Gastrocnemius medialis (tissue), 4 donors: ENCODE measurements around the gene PRIM2. TPM values are rescaled to one million over a fixed set of nuclear protein-coding genes. Genes with fewer than 3 reads are reported as not detected.
"Not testable (repeated sequence)": the region's sequence is repeated elsewhere in the genome, so short reads cannot be mapped to it uniquely, and the experiment has no call there.

Experiments used
- ATAC-seq, 2 donors: fragments of 150-250 bp; one replicate each; pipeline ENCODE4 v1.9.1; 2016
- DNase-seq, 2 donors: peaks; one replicate each; pipeline ENCODE4 v3.0.0-alpha.2; 2019
- H3K27ac ChIP-seq, 4 donors: fragments of 200-600 bp; sonication (generic); 1 replicate in 1 of 4; 2 replicates in 3 of 4; pipeline ENCODE4 v1.5.1; 2016 to 2018; ENCODE audit warnings: mild to moderate bottlenecking in 2 of 4, moderate library complexity in 1 of 4
- H3K27me3 ChIP-seq, 3 donors: fragments of 200-600 bp; sonication (generic) in 2 of 3; 1 replicate in 1 of 3; 2 replicates in 2 of 3; pipeline versions ENCODE4 v1.5.1 to v1.6.0; 2016 to 2019; ENCODE audit warnings: mild to moderate bottlenecking in 1 of 3, moderate library complexity in 1 of 3
- H3K36me3 ChIP-seq, 2 donors: fragments of 200-600 bp; sonication (generic) in 1 of 2; one replicate each; pipeline ENCODE4 v1.5.1; 2017 to 2018
- H3K4me1 ChIP-seq, 2 donors: fragments of 200-600 bp; sonication (generic) in 1 of 2; one replicate each; pipeline ENCODE4 v1.5.1; 2016 to 2017; ENCODE audit warnings: mild to moderate bottlenecking in 2 of 2
- H3K4me3 ChIP-seq, 4 donors: fragments of 200-600 bp; sonication (generic) in 3 of 4; 1 replicate in 1 of 4; 2 replicates in 3 of 4; pipeline ENCODE4 v1.5.1; 2016 to 2019; ENCODE audit warnings: mild to moderate bottlenecking in 2 of 4
- H3K9me3 ChIP-seq, 3 donors: fragments of 200-600 bp; sonication (generic) in 2 of 3; 1 replicate in 1 of 3; 2 replicates in 2 of 3; pipeline ENCODE4 v1.5.1; 2016 to 2019
- in situ Hi-C, 4 donors: fragments of 200-750 bp; cut with MboI; loops; one replicate each; pipeline versions ENCODE4 v1.15.0 to v1.8.0; 2017; ENCODE audit warnings: low sequenced_read_pairs in 4 of 4
- intact Hi-C: fragments of 100-400 bp; cut with DNase I; formaldehyde crosslinking; loops from one replicate; pipeline ENCODE4 v1.15.1; 2023; ENCODE audit warnings: low total_unique reads
- total RNA-seq, 4 donors: library from RNA; depleted of rRNA; stranded (reverse); fragments of >200 nt; gene quantifications; one replicate each; pipeline versions ENCODE4 v1.1.0 to v1.2.3, GENCODE V29; 2016

The PRIM2 gene
- total RNA-seq, 4 donors from 2014 or later, result 1.9 to 4.8 (median 3.8) TPM

GRCh38 chr6:57482471-57482870 is 165.0 kb downstream of the PRIM2 start:
- in situ Hi-C loops, H3K27ac ChIP-seq, ATAC-seq, H3K36me3 ChIP-seq, H3K27me3 ChIP-seq, H3K4me1 ChIP-seq, intact Hi-C loops, H3K4me3 ChIP-seq, H3K9me3 ChIP-seq, DNase-seq: not testable (repeated sequence)

GRCh38 chr6:57486494-57487081 is 169.2 kb downstream of the PRIM2 start:
- DNase-seq, H3K4me3 ChIP-seq, H3K9me3 ChIP-seq, H3K27me3 ChIP-seq, H3K27ac ChIP-seq, H3K36me3 ChIP-seq, ATAC-seq, in situ Hi-C loops, H3K4me1 ChIP-seq, intact Hi-C loops: not testable (repeated sequence)

- H3K4me3 ChIP-seq, H3K27me3 ChIP-seq, intact Hi-C loops, ATAC-seq, in situ Hi-C loops, H3K27ac ChIP-seq, H3K36me3 ChIP-seq, H3K4me1 ChIP-seq, H3K9me3 ChIP-seq, DNase-seq: not testable (repeated sequence)
Measured at GRCh38 chr6:57488551-57488950, 171.1 kb downstream of the PRIM2 start.

DNA sequence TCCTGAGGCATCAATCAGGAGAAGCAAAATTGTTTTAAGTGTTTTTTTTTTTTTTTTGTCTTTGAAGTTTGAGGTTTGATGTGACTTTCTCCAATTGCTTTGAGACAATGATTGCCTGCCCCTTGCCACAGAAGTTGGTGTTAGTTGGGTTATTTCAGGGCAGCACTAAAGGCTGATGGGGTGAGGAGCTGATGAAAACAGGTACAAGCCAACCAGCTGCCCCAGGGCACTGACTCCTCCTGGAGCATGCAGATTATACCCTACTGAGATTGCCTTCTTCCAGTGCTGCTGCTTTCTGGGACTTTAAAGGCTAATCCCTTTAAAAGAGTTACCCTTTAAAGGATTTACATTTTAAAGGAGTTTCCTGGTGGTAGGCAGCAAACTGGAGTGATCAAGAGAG is 172.5 kb downstream of the PRIM2 start:
- H3K4me1 ChIP-seq, DNase-seq, H3K9me3 ChIP-seq, intact Hi-C loops, in situ Hi-C loops, ATAC-seq, H3K27ac ChIP-seq, H3K27me3 ChIP-seq, H3K36me3 ChIP-seq, H3K4me3 ChIP-seq: not testable (repeated sequence)

DNA sequence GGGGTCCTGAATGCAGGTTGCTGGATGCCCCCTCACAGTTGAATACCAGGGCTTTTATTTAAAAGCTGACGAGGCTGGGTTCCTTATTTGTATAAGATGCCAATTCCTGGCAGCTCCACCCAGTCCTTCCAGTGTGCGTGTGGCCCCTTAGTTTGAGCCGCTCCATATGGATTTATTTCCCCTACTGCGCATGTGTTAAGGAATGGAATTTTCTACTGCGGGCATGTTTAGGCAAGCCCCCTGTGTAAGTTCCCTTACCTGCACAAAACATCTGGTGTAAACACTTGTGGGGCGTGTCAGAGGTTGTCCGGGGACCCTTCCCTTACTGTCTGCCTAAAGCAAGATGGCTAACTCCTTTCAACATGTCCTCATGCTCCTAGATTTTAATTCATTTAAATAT is 174.4 kb downstream of the PRIM2 start:
- intact Hi-C loops, ATAC-seq, H3K4me3 ChIP-seq, H3K4me1 ChIP-seq, H3K36me3 ChIP-seq, H3K27me3 ChIP-seq, DNase-seq, H3K27ac ChIP-seq, H3K9me3 ChIP-seq, in situ Hi-C loops: not testable (repeated sequence)

- in situ Hi-C loops, H3K4me3 ChIP-seq, DNase-seq: not testable (repeated sequence)
Measured at GRCh38 chr6:57496251-57496650, 178.8 kb downstream of the PRIM2 start.

GRCh38 chr6:57500368-57501021 is 183.1 kb downstream of the PRIM2 start:
- H3K27me3 ChIP-seq, H3K9me3 ChIP-seq, in situ Hi-C loops, H3K36me3 ChIP-seq, H3K4me3 ChIP-seq, intact Hi-C loops, H3K4me1 ChIP-seq, H3K27ac ChIP-seq, ATAC-seq, DNase-seq: not testable (repeated sequence)

More at GRCh38 chr6:57496251-57496650, 178.8 kb downstream of the PRIM2 start:
- H3K9me3 ChIP-seq, H3K27me3 ChIP-seq, H3K36me3 ChIP-seq, ATAC-seq, intact Hi-C loops, H3K4me1 ChIP-seq, H3K27ac ChIP-seq: not testable (repeated sequence)

DNA sequence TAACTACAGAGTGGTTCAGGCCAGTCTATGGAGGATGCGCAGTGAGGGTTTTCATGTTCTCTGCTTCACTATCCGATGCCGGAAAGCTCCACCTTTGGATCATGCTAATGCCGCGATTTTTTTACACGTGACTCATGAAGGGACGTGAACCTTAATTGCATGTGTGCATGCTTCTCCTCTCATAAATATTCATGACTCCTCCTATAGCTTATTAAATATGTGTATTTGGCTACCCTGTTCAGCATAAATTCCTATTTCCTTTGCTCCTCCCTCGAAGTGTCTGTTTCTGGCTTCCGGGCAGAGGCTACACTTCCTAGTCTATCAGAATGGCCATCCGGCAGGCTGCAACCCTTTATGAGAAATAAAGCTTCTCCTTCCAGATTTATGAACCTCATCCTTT is 185.0 kb downstream of the PRIM2 start:
- ATAC-seq, intact Hi-C loops, H3K27ac ChIP-seq, in situ Hi-C loops, H3K36me3 ChIP-seq, H3K4me3 ChIP-seq, DNase-seq, H3K4me1 ChIP-seq, H3K27me3 ChIP-seq, H3K9me3 ChIP-seq: not testable (repeated sequence)

GRCh38 chr6:57505251-57505650 is 187.8 kb downstream of the PRIM2 start:
- H3K4me3 ChIP-seq, H3K27ac ChIP-seq, intact Hi-C loops, in situ Hi-C loops, H3K27me3 ChIP-seq, DNase-seq, H3K4me1 ChIP-seq, ATAC-seq, H3K36me3 ChIP-seq, H3K9me3 ChIP-seq: not testable (repeated sequence)

- ATAC-seq, H3K27ac ChIP-seq, H3K27me3 ChIP-seq, H3K9me3 ChIP-seq, H3K4me1 ChIP-seq, H3K36me3 ChIP-seq, DNase-seq, intact Hi-C loops, H3K4me3 ChIP-seq, in situ Hi-C loops: not testable (repeated sequence)
Measured at GRCh38 chr6:57510390-57510789, 193.0 kb downstream of the PRIM2 start.

DNA sequence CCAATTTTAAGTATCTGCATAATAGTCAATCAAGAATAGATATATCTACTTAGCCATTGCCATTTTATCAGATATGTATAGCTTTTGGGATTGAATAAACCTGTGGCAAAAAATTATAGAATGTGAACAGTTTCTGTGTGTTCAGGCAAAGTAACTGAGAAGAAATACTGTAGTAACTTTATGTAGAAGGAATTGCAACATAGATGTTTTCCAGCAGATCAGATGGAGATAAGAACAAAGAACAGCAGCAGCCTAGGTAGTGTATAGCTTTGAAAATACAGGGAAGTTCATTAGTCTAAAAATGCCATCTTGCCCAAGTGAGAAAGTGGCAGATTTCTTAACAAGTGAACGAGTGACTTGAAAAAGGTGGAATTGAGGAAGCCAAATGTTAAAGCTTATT is 197.7 kb downstream of the PRIM2 start:
- H3K4me1 ChIP-seq, H3K27ac ChIP-seq, ATAC-seq, intact Hi-C loops, H3K9me3 ChIP-seq, H3K27me3 ChIP-seq, H3K4me3 ChIP-seq, H3K36me3 ChIP-seq, DNase-seq, in situ Hi-C loops: not testable (repeated sequence)

GRCh38 chr6:57515845-57516244 is 198.4 kb downstream of the PRIM2 start:
- H3K27me3 ChIP-seq, H3K4me1 ChIP-seq, H3K4me3 ChIP-seq, intact Hi-C loops, in situ Hi-C loops, H3K27ac ChIP-seq, H3K36me3 ChIP-seq, H3K9me3 ChIP-seq, DNase-seq, ATAC-seq: not testable (repeated sequence)
